Measurements from ENCODE around the gene HCST. TPM values are rescaled to one million over a fixed set of nuclear protein-coding genes. Genes with fewer than 3 reads are reported as not detected.
A peak's percentile ranks its signal among the peaks of the same experiment; 100 is the strongest.

HCST gene
- total and polyA plus RNA-seq, 2 of the 4 experiments (the other 2 are of a cell fraction) = 1.5 TPM; not detected in 1

DNA sequence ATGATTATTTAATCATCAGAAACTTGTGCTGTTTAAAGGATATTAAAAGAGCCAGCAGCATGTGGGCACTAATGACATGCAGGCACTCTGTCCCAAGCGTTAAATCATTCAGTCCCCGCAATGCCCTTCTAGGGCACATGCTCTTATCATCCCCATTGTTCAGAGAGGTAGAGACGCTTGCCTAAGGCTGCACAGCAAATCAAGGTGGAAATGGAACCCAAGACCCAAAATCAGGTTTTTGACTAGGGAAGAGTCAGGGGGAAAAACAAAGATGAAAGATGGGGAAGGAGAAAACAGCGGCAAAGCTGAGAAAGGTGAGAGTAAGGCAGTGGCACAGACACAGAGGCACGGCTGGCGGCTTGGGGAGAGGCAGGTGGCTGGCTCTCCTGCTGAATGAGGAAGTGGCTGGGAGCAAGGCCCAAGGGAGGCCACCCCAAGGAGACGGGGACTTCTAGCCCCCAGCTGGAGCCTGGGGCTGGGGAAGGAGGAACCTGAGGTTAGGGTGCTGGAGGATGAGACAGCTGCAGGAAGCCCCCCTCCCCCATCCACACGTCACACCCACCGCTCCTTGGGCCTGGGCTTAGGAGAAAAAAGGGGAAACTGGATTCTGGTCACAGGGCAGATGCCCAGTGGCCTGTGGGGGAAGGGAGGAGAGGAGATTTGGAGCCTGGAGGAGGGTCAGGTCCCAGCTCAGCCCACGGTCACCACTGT, 6.8 kb downstream of the HCST start:
- BruUV-seq (replicated peaks) = no TSS peak
- no peak overlapping the region for H4K8ac ChIP-seq (ENCODE audit: low read depth in 2 of 2, low read length in 2 of 2)
- H3K4me2 ChIP-seq (ENCODE audit: low read depth, low read length) = no peak overlapping the region
- H2BK15ac ChIP-seq (ENCODE audit: low read depth, low read length) = no peak overlapping the region
- H3K9me1 ChIP-seq (ENCODE audit: insufficient read depth, low read length) = peaks cover 5% of the 10 kb centered on the region
- H3K23ac ChIP-seq (ENCODE audit: low read depth, low read length) = no peak overlapping the region
- no peaks in the 10 kb centered on the region; a peak in 1 of 4 replicates for H3K79me1 ChIP-seq (ENCODE audit: low read depth in 1 of 2, low read length in 2 of 2)
- peak overlapping the region; percentile 51 for H2AFZ ChIP-seq (replicated peaks; ENCODE audit: low read length, poor library complexity)
- H3K56ac ChIP-seq (ENCODE audit: extremely low read depth, insufficient read depth, low read length) = no peak overlapping the region
- H3K18ac ChIP-seq (ENCODE audit: low read depth, low read length) = no peak overlapping the region
- no peaks in the 10 kb centered on the region for H3K9me3 ChIP-seq (ENCODE audit: control insufficient read depth, insufficient read depth, low read length)
- no peak for ATAC-seq (ENCODE audit: low read depth)
- H3K36me3 ChIP-seq (ENCODE audit: control insufficient read depth, insufficient read depth, low read length) = no peaks in the 10 kb centered on the region
- DNase-seq = no peak
- H2BK5ac ChIP-seq (ENCODE audit: low read depth, low read length, poor library complexity, severe bottlenecking) = no peak overlapping the region
- H3K27me3 ChIP-seq (ENCODE audit: control insufficient read depth, insufficient read depth, low read length) = no peaks in the 10 kb centered on the region
- POLR2A ChIA-PET (ENCODE audit: unreplicated experiment) = no interaction called here
- H2AK9ac ChIP-seq (replicated peaks; ENCODE audit: low read depth, low read length, poor library complexity) = no peak overlapping the region
- peaks cover 14% of the 10 kb centered on the region for H3K4me1 ChIP-seq (ENCODE audit: control insufficient read depth, insufficient read depth, low read length)
- H4K91ac ChIP-seq (ENCODE audit: insufficient read depth, low read depth, low read length) = no peak overlapping the region
- dilution Hi-C loops (cut with HindIII; ENCODE audit: low sequenced_read_pairs, unreplicated experiment) (no loop called here), in situ Hi-C loops (cut with MboI; ENCODE audit: low sequenced_read_pairs) (no loop called here), intact Hi-C loops (cut with micrococcal nuclease) (no loop called here)
- no peak overlapping the region for H2BK120ac ChIP-seq (ENCODE audit: low read depth, low read length)
- H2AK5ac ChIP-seq (ENCODE audit: low read depth, low read length) = no peak overlapping the region
- no peaks in the 10 kb centered on the region for H4K20me1 ChIP-seq (ENCODE audit: insufficient read depth, low read length)
- no peak overlapping the region for H3K27ac ChIP-seq (ENCODE audit: insufficient read depth, low read length)
- no peak for TF ChIP-seq USF2 (IDR thresholded peaks at IDR 0.05; ENCODE audit: low read depth, low read length)
- no peak overlapping the region for H3K14ac ChIP-seq (replicated peaks; ENCODE audit: low read depth, low read length)
- H3K9ac ChIP-seq (ENCODE audit: low read depth, low read length) = no peak overlapping the region
- no peak overlapping the region for H4K5ac ChIP-seq (ENCODE audit: low read depth, low read length)
- H2BK20ac ChIP-seq (ENCODE audit: low read depth, low read length) = no peak overlapping the region
- H3K4me3 ChIP-seq (ENCODE audit: insufficient read depth, low read depth, low read length) = no peak overlapping the region
- H3K4ac ChIP-seq (ENCODE audit: low read depth, low read length) = no peak overlapping the region
- CTCF ChIA-PET = no interaction called here
- WGBS, 2 experiments (ENCODE audit: extremely low coverage in 2 of 2, insufficient read length in 1 of 2) = 83% methylated on average over 1 of the region's 10 CpGs; no CpG with 5 or more reads in 1 of the 2 experiments

All from IMR-90 (cell line).